ENCODE measurements around the gene AXDND1.

DNA sequence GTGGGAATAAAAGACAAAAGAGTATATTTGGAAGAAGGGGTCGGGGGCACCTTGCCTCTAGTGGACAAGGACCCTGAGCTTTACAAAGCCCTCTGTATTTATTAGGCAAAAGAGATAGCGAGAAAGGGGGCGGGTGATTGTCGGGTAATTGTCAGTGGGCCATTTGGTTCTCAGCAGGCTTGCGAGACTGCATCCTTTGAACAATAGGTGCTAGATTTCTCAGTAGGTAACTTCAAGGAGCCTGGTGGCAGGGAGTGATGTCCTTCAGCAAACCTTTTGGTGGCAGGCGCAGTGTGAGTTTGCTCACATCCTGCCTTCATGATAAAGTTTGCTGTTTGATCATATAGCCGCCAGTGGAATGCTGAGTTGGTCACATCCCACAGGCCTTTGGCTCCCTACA lies 71.4 kb downstream of the AXDND1 start:
- TF ChIP-seq, protein P1, sequence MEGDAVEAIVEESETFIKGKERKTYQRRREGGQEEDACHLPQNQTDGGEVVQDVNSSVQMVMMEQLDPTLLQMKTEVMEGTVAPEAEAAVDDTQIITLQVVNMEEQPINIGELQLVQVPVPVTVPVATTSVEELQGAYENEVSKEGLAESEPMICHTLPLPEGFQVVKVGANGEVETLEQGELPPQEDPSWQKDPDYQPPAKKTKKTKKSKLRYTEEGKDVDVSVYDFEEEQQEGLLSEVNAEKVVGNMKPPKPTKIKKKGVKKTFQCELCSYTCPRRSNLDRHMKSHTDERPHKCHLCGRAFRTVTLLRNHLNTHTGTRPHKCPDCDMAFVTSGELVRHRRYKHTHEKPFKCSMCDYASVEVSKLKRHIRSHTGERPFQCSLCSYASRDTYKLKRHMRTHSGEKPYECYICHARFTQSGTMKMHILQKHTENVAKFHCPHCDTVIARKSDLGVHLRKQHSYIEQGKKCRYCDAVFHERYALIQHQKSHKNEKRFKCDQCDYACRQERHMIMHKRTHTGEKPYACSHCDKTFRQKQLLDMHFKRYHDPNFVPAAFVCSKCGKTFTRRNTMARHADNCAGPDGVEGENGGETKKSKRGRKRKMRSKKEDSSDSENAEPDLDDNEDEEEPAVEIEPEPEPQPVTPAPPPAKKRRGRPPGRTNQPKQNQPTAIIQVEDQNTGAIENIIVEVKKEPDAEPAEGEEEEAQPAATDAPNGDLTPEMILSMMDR (conservative IDR thresholded peaks at IDR 0.05 in 1 of 2, IDR thresholded peaks at IDR 0.05 in 1 of 2; ENCODE audit: extremely low read depth in 1 of 2, insufficient read depth in 1 of 2, low read depth in 1 of 2, low read length in 2 of 2), result no peak
- TF ChIP-seq EZH2 (IDR thresholded peaks at IDR 0.05; ENCODE audit: borderline replicate concordance, low read length), result no peak
